ENCODE results near the gene TMEM238.
A peak's percentile ranks its signal among the peaks of the same experiment; 100 is the strongest.
"Not testable (repeated sequence)": the region's sequence is repeated elsewhere in the genome, so short reads cannot be mapped to it uniquely, and the experiment has no call there.

The TMEM238 gene, protein sequence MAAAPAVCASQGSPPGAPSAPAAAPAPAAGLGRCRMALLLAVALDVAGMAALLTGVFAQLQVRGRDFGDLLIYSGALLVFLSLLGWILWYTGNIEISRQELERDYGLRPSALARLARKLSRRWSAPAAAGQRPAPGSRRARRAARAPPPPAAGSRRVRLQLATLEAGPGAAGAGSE

DNA sequence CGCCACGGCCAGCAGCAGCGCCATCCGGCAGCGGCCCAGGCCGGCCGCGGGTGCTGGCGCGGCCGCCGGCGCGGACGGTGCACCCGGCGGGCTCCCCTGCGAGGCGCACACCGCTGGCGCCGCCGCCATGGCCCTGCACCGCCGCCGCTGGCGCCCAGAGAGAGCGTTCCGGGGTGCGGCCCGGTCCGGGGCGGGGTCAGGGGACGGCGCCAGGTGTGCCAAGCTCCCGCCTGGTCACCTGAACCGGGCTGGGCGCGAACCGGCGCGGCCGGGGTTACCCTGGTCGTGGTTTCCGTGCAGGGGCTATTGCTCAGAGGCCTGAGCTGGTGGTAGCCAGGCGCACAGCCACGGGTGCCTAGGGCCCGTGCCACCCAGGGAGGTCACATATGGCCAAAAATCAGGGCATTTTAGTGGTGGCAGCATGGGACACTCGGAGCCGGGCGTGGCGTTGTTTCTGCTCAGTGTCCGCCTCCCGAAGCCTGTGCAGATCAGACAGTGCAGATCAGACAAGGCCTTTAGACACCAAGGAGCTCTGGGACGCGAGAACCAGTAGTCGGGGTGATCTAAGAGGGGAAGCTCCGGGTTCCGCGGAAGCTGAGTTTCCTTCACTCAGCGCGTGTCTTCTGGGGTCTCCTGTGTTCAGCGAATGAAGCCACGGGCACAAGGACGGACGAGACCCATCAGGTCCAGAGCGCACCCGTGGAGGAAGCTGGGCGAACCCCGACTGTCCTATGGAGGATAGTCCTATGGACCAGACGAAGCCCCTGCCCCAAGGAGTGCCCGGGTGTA, at the start of gene TMEM238:
Gene TMEM238, minus strand, starts transcription at position 162 of the 789 bp plus-strand sequence. Its CDS starts 33 bp downstream, at position 129.
- no peak for DNase-seq (ENCODE audit: low read depth in 2 of 2)

DNA sequence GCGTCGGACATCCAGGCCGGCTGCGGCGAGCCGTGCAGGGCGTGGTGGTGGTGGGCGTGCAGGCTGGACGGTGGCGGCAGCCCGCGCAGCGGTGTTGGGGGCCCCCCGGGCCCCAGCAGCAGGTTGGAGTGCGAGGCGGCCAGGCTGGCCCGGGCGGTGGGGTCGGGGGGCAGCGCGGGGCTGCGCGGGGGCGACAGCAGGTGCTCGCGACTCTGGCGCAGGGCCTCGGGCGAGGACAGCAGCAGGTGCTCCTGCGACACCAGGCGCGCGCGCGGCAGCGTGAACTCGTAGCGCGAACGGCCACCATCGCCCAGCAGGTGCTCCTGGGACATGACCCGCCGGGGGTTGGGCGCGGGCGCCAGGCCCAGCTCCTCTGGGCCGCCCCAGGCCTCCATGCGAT, 49.2 kb upstream of the TMEM238 start:
- no peak for DNase-seq (ENCODE audit: low read depth in 2 of 2)

DNA sequence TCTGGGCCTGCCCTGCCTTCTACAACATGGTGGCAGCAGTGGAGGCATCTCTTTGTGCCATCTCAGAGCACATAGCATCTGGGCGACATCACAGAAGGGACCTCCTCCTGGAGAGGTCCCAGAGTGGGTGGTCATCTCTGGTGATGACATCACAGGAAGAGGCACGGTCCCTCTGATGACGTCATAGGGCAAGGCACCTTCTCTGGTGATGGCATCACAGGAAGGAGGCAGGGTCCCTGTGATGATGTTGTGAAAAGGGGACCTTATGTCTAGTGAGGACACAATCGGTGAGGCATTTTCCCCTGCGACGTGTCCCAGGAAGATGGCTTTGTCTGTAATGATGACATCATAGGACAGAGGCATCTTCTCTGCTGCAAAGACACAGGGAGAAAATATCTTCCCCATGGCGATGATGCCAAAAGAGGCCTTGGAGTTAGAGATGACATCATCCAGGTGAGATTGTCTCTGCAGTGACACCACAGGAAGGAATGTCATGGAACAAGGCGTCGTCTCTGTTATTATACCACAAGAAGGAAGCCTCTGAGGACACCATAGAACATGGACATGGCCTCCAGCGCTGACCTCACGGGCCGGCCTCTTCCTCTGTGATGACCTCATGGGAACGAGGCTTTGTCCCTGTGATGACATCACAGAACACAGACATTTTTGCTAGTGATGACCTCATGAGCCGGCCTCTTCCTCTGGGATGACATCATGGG, 48.3 kb upstream of the TMEM238 start:
- DNase-seq (ENCODE audit: low read depth in 2 of 2), result no peak

DNA sequence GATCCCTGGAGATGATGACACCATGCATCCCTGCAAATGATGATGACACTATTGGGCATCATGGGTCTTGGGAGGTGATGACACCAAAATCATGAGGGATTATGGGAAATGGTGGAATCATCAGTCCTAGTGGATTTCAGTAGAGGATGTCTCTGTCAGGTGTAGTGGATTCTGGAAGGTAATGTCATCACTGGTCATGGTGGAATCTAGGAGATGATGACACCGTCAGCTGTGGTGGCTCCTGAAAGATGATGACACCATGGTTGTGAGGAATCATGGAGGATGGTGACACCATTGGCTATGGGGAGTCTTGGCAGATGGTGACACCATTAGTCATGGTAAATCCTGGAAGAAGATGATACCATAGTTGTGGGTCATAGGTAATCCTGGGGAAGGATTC, 47.1 kb upstream of the TMEM238 start:
- DNase-seq (ENCODE audit: low read depth in 2 of 2), result no peak

DNA sequence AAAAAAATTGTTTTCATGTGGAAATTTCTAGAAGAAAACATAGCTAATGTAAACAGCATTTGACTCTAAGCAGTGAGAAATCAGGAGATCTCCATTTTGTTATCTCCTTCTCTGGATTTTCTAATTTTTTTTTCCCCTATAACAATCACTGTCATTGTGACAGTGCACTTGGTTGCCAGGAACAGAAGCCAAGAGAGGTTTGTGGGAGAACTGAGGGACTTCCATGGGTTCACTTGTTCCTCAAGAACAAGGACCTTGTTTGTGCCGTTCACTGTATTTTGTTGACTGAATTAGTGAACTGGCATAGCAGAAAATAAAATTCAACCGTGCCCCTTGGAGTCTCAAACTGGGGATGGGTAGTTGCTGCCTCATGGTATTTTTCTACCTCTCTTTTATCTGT, 42.0 kb upstream of the TMEM238 start:
- DNase-seq (ENCODE audit: low read depth in 2 of 2), result no peak

DNA sequence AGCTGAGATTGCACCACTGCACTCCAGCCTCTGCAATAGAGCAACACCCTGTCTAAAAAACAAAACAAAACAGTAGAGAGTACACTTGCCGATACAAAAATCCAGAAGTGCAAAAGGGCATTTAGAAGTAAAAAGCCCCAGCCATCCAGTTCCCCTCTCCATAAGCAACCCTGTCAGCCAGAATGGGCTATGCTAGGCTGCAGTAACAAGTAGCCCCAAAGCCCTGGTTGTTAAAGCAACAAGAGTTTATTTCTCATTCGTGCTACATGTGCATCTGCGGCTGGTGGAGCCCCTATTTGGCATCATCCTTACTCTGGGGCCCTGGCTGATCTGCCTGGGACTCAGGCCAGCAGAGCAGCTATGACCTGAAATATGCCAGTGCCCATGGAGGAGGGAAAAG, 40.4 kb upstream of the TMEM238 start:
- no peak for DNase-seq (ENCODE audit: low read depth in 2 of 2)

DNA sequence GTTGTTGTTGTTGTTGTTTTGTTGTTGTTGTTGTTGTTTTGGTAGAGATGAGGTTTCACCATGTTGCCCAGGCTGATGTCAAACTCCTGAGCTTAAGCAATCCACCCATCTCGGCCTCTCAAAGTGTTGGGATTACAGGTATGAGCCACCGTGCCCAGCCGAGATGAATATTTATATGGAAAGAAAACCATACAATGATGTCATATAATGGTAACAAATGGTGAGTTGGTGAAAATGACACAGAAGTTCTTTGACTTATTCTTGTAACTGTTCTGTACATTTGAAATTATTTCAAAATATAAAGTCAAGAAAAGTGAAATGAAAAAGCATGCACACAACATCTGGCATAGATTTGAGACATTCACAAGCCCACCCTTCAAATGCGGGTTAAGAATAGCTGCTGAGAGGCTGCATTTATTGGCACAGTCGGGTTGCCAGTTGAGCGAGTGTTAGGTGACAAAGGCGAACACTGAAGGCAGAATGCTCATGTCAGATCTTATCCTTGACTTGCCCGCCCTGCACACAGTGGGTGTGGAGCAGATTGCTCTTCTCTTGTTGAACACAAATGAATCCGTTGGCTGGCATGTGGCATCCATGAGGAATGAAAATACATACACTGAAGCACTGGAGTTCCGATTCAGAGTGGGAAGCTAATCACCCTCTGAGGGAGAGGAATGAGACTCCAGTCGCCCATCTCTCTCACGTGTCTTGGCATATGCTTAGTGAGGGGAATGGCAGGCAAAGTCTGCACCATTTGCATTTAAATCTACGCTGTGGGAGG, 39.3 kb upstream of the TMEM238 start:
- DNase-seq (ENCODE audit: low read depth in 2 of 2), result no peak

DNA sequence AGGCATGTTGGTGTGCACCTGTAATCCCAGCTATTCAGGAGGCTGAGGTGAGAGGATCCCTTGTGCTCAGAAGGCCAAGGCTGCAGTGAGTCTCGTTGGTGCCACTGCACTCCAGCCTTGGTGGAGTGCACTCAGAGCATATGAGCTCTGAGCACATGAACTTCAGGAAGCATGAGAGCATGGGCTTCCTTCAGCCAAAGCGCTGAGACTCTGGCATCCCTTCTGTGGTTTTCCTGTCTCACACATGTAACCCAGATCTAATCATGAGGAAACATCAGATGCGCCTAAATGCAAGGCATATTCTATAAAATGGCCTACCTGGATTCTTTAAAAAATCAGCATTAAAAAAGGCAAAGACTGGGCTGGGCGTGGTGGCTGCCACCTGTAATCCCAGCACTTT, 37.2 kb upstream of the TMEM238 start:
- DNase-seq (ENCODE audit: low read depth in 2 of 2), result peak in 1 of 2 donors; percentile 6

DNA sequence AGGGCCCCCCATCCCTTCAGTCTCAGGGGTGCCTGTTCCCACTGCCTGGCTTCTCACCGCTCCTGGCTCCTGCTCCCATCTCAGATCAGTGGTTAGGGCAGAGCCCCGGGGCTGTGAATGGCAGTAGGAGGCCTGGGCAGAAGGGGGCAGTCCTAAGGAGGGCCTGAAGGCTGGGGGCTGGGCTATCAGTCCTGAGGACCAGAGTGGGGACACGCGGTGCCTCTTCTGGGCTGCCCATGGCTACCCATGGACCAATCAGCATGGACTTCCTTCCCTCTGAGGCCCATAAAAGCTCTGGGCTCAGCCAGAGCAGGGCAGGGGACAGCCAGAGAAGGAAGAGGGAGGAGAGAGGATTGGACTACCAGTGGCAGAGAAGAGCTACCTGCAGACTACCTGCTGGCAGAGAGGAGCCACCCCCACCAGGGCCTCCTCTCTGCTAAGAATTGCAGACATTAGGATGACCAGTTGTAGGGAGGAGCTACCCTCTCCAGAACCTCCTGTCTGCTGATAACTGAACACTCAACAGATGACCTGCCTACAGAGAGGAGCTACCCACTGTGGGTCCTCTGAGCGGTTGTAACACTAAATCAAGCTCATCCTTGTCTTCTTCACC, 35.6 kb upstream of the TMEM238 start:
- DNase-seq (ENCODE audit: low read depth in 2 of 2), result no peak

DNA sequence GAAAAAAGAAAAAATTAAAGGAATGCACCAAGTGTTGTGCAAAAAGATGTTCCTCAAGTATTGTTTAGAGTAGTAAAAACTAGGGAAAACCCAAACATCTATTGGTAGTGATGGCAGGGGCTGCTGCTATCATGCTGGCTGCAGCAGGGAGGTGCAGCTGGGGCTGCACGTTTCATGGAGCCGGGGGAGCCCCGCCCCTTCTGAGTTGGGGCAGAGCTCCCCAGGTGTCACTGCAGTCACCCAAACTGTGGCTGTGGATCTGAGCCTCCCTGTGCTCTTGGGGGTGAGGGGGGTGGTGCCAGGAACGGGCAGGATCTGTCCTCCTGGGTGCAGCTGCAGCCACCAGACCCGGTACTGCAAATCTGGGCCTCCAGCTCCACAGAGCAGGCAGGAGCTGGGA, 35.0 kb upstream of the TMEM238 start:
- DNase-seq (ENCODE audit: low read depth in 2 of 2), result no peak

DNA sequence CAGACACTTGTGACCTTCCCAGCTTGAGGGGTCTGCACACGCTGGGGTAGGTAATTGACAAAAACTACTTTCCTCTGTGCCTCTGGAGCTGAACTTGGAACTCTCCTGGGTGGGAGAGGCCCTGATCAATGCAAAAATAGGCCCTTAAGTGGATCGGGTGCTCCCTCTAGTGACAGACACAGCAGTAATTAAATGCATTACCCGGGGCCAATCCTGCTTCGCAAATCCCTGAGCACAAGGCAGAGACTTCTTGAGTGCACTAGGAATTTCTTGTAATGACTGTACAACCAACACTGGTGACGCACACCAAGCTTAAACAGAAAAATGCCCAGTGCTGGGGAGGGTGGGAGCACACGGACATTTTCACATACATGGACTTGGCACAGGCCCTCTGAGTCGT, 34.1 kb upstream of the TMEM238 start:
- peak; percentile 13 to 23 for DNase-seq (ENCODE audit: low read depth in 2 of 2)

DNA sequence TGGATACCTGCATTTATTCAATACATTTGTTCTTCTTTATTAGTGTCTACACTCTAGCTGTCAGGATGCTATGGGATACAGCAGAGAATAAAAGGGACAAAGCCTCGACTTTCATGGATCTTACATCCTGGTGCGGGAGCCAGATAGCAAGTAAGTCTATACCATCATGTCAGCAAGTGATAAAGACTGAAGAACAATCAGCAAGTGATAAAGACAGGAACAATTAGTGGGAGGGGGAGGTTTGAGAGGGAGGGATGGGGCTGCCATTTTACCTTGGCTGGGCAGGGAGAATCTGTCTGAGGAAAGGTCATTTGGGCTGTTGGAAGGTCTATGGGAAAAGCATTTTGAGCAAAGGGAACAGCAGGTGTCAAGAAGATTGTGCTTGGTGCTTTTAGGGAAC, 26.1 kb upstream of the TMEM238 start:
- no peak for DNase-seq (ENCODE audit: low read depth in 2 of 2)

DNA sequence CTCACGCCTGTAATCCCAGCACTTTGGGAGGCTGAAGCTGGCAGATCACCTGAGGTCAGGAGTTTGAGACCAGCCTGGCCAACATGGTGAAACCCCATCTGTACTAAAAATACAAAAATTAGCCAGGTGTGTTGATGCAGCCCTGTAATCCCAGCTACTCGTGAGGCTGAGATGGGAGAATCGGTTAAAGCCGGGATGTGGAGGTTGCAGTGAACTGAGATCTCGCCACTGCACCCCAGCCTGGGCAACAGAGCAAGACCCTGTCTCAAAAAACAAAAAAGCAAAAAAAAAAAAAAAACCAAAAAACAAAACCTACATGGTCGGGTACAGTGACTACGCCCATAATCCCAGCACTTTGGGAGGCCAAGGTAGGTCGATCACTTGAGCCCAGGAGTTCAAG, 25.1 kb upstream of the TMEM238 start:
- DNase-seq (ENCODE audit: low read depth in 2 of 2), result not testable (repeated sequence)

DNA sequence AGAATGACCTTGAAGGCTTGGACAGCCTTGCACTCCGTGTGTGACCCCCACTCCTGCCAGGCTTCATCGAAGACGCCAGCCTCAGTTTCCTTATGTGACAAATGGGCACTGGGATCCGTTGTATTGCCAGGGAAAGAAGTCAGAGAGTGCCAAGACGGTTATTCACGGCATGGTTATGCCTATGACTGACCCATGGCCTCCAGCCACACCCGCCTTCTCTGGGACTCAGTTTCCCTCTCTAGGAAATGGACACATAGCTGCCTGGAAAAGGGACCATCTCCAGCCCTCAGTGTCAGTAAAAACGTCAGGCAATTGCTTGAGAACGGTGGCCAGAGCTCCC, 24.4 kb upstream of the TMEM238 start:
- DNase-seq (ENCODE audit: low read depth in 2 of 2), result no peak

DNA sequence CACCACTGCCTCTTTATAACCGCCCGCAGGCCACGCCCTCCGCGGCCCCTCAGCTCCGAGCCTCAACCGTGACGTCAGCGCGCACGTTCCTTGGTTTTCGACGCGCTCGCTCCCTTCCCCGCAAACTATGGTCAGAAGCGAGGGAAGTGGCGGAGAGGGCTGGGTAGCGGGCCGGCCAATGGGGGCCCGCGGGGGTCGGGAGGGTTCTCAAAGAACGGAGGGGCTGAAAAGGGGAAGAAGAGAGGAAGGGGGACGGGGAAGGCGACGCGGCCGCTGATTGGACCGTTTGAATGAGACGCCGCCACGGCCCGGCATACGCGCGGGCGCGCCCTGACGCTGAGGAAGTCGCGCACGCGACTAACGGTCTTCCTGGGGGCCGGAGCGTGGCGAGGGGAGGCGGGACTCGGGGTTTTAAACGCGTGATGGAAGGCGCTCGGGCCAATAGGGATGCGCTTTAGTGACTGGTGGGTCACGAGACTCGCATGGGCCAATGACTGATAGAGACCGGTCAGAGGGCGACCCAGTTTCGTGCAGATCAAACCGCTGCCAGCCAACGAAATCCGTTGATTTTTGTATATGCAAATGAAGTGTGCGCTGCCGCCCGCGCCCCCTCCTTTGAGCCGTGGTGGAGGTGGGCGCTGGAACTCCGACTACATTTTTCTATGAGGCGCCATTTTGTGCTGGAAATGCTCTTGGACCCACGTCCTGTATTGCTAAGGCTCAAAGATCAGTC, 23.9 kb upstream of the TMEM238 start:
- peak; percentile 92 to 95 for DNase-seq (ENCODE audit: low read depth in 2 of 2)

DNA sequence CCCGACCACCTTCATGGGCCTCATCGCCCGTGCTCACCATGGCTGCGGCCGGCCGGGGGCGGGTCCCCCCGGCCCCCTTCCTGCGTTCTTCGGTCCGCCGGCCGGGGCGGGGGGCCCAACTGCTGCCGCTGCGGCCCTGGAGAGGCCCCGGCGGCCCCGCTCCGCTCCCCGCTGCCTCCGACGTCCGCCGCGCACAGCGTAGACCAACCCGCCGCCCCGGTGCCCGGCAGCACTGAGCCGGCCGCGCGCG, 23.4 kb upstream of the TMEM238 start, which contains the start of gene UBE2S:
Gene UBE2S, minus strand, starts transcription at position 239 of the 250 bp plus-strand sequence. Its CDS starts 199 bp downstream, at position 40.
- DNase-seq (ENCODE audit: low read depth in 2 of 2), result not testable (repeated sequence)

DNA sequence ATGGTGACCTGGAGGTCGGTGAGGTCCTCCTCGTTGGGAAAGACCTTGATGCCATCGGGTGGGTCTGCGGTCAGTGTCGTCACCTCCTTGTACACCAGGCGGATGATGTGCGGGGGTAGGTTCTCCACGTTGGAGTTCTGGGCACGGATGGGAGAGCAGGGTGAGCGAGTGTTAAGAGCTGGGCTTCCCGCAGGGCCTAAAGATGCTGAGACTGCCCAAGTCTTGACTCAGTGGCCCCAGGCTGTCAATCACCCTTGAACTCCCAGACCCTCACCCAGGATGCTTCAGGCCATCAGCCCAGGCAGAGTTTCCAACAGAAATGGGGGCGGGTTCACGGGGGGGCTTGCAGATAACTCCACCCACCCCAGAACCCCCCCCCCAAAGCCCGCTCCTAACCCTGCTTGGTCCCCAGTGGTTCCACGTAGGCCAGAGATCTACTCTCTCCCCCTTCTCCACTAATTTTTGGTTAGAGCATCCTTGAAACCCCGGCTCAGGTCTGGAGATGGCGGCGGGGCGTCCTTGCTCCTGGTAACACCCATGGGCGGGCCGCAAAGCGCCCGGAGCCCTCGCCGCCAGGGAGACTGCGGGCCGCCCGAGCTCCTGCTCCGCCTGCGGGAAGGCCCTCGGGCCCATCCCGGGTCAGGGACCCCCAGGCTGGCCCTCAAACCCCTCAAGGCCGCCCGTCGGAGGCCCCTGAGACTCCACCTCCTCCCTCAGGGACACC, 22.9 kb upstream of the TMEM238 start:
- no peak for DNase-seq (ENCODE audit: low read depth in 2 of 2)

DNA sequence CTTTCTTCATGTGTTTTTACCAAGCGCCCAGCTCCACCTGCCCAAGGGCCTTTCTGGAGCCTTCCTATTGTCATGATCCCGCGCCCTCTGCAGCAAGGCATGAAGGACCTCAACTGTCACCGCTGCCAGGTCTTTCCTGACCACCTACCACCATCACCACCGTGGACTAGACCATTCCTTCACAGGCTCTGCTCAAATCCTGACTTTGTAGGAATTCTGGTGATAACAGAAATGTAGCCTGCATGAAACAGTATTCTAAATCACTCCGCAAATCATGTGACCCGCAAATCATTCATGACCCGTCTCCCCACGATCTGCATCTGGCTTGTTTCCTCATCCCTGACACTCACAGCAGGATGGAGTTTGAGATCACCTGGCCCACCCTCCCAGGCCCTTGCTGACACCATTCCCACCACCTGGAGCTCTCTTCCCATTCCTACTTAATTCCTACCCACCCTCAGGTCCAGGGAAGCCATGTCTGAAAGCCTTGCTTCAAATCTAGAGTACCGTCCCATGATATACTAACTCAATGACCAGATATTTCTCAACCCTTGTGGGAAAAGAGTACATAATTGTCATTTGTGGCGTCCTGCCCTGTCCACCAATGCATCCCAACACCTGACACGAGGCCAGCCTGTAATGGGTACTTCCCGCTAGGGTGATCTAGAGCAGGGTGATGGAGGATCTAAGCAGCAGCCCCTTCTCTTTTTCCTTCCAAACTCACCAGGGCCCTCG, 22.2 kb upstream of the TMEM238 start:
- no peak for DNase-seq (ENCODE audit: low read depth in 2 of 2)

DNA sequence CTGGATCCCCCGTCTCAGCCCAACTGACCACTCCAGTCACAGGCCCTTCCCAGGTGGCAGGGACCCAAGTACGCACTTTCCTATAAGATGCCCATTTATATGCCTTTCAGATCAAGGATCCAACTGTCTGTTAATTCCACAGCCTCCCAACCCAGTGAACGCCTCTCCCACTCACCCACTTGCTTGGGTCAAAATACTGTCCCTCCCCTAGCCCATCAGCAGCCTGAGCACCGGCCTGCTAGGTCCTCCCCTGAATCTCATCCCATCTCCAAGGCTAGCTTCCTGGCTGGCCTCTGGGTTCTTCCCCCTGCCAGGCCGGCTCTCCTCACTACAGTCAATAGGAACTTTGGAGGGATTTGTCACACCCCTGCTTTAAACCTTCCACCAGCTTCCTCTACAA, 21.5 kb upstream of the TMEM238 start:
- DNase-seq (ENCODE audit: low read depth in 2 of 2), result no peak

DNA sequence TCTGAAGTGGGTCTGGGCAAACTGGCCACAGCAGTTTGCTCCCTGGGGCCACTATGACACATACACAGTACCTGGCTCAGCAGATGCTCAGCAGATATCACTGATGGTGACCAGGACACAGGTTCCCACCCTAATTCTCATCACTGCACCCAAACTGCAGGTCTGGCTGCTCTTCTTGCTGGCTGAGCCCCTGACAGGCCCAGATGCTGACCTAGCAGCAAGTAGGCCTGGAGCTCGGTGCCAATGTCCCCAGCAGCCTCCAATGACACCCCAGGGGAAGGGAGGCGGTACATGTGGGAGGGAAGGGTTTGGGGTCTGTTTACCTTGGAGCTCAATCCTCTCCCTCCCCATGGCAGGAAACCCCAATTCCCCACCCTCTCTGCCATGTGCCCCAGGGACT, 18.4 kb upstream of the TMEM238 start:
- no peak for DNase-seq (ENCODE audit: low read depth in 2 of 2)
